Loucy (cell line): ENCODE measurements around the gene TMEM184A.
A peak's percentile ranks its signal among the peaks of the same experiment; 100 is the strongest.

Source experiments
- H2AFZ ChIP-seq: fragments of 200-600 bp; sonication (generic); 2 replicates; pipeline ENCODE4 v1.6.0; 2016; ENCODE audit warnings: antibody characterized with exemption, mild to moderate bottlenecking, low read length, moderate library complexity
- H3F3A ChIP-seq: fragments of 200-600 bp; 2 replicates; pipeline ENCODE4 v1.6.0; 2016; ENCODE audit warnings: antibody characterized with exemption, low read depth, mild to moderate bottlenecking
- H3K27me3 ChIP-seq: fragments of 200-600 bp; sonication (generic); 2 replicates; pipeline ENCODE4 v1.6.1; 2014; ENCODE audit warnings: low read length, mild to moderate bottlenecking; ENCODE audit not compliant: insufficient read depth, poor library complexity, severe bottlenecking
- H3K36me3 ChIP-seq: fragments of 200-600 bp; sonication (generic); 2 replicates; pipeline ENCODE4 v1.6.1; 2016; ENCODE audit warnings: low read length; ENCODE audit not compliant: insufficient read depth
- H3K4me1 ChIP-seq: fragments of 200-600 bp; sonication (generic); 2 replicates; pipeline ENCODE4 v1.5.1; 2014; ENCODE audit warnings: low read length, mild to moderate bottlenecking; ENCODE audit not compliant: insufficient read depth, poor library complexity, severe bottlenecking
- H3K4me2 ChIP-seq: fragments of 200-600 bp; sonication (generic); 2 replicates; pipeline ENCODE4 v1.6.0; 2014; ENCODE audit warnings: antibody characterized with exemption, low read length, low read depth, mild to moderate bottlenecking; ENCODE audit not compliant: poor library complexity, severe bottlenecking
- H3K4me3 ChIP-seq: fragments of 200-600 bp; sonication (generic); 2 replicates; pipeline ENCODE4 v1.5.1; 2014; ENCODE audit warnings: low read length, mild to moderate bottlenecking, mixed read lengths; ENCODE audit not compliant: poor library complexity, severe bottlenecking
- H3K79me2 ChIP-seq: fragments of 200-600 bp; sonication (generic); 2 replicates; pipeline ENCODE4 v1.6.1; 2014; ENCODE audit warnings: low read length; ENCODE audit not compliant: insufficient read depth
- H3K9ac ChIP-seq: fragments of 200-600 bp; sonication (generic); 2 replicates; pipeline ENCODE4 v1.6.0; 2014; ENCODE audit warnings: mild to moderate bottlenecking, low read depth, low read length, moderate library complexity; ENCODE audit not compliant: poor library complexity, severe bottlenecking
- H3K9me2 ChIP-seq: fragments of 200-600 bp; sonication (generic); replicated peaks from 2 replicates; pipeline ENCODE4 v1.6.1; 2016; ENCODE audit warnings: low read depth, low read length, mixed read lengths
- H3K9me3 ChIP-seq: fragments of 200-600 bp; sonication (generic); 2 replicates; pipeline ENCODE4 v1.6.1; 2014; ENCODE audit warnings: mild to moderate bottlenecking, antibody characterized with exemption, low read length, low read depth; ENCODE audit not compliant: insufficient read depth
- H4K20me1 ChIP-seq: fragments of 200-600 bp; sonication (generic); 2 replicates; pipeline ENCODE4 v1.6.0; 2014; ENCODE audit warnings: antibody characterized with exemption, low read length, mild to moderate bottlenecking; ENCODE audit not compliant: insufficient read depth, poor library complexity, severe bottlenecking
- EZH2phosphoT487 ChIP-seq: fragments of 200-600 bp; IDR thresholded peaks from 2 replicates; pipeline ENCODE4 v1.6.1; 2018; ENCODE audit warnings: antibody characterized with exemption, mild to moderate bottlenecking, moderate library complexity, borderline replicate concordance
- TF ChIP-seq, protein P1 (sequence below): fragments of 200-600 bp; sonication (generic); conservative IDR thresholded peaks from 2 replicates; pipeline ENCODE4 v1.5.1; 2014; ENCODE audit warnings: mild to moderate bottlenecking, antibody characterized with exemption, low read length

The TMEM184A gene

GRCh38 chr7:1531263-1531978 lies 24.6 kb downstream of the TMEM184A start:
- Histone ChIP-seq H2AFZ (no peak overlapping the region), H3K4me2 (peak overlapping the region; percentile 90), H3K36me3 (peaks cover 10% of the 10 kb centered on the region; the same call in 1 of the 2 replicates), H3K9ac (peak overlapping the region; percentile 70), H3K4me1 (peaks cover 46% of the 10 kb centered on the region), H4K20me1 (peaks cover 53% of the 10 kb centered on the region), H3K9me3 (no peaks in the 10 kb centered on the region), H3K79me2 (peaks cover 63% of the 10 kb centered on the region), H3K4me3 (peak overlapping the region; percentile 88), H3K9me2 (no peaks in the 10 kb centered on the region), H3K27me3 (no peaks in the 10 kb centered on the region), H3F3A (no peaks in the 10 kb centered on the region)
- TF ChIP-seq, protein P1, sequence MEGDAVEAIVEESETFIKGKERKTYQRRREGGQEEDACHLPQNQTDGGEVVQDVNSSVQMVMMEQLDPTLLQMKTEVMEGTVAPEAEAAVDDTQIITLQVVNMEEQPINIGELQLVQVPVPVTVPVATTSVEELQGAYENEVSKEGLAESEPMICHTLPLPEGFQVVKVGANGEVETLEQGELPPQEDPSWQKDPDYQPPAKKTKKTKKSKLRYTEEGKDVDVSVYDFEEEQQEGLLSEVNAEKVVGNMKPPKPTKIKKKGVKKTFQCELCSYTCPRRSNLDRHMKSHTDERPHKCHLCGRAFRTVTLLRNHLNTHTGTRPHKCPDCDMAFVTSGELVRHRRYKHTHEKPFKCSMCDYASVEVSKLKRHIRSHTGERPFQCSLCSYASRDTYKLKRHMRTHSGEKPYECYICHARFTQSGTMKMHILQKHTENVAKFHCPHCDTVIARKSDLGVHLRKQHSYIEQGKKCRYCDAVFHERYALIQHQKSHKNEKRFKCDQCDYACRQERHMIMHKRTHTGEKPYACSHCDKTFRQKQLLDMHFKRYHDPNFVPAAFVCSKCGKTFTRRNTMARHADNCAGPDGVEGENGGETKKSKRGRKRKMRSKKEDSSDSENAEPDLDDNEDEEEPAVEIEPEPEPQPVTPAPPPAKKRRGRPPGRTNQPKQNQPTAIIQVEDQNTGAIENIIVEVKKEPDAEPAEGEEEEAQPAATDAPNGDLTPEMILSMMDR: no peak
- TF ChIP-seq EZH2phosphoT487: no peak

DNA sequence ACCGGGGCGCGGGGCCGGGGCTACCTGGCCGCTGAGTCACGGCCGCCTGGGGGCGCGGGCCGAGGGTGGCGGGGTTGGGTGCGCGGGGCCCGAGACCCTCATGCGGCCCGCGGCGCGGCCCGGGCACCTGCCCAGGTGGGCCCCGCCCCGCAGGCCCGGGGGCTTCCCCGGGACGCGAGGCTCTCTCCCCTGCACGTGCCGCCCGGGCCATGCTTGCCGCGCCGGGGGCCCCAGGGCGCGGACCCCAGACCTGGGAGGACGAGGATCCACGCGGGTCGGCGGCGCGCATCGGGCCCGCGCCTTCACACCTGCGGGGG lies 25.1 kb downstream of the TMEM184A start:
- Histone ChIP-seq H3K79me2 (peaks cover 58% of the 10 kb centered on the region), H3K36me3 (peaks cover 6% of the 10 kb centered on the region; the same call in 1 of the 2 replicates), H3K4me2 (peak overlapping the region; percentile 90), H3K9me2 (no peaks in the 10 kb centered on the region), H2AFZ (no peak overlapping the region), H3K4me1 (peaks cover 50% of the 10 kb centered on the region), H3K4me3 (peak overlapping the region; percentile 88), H3K9me3 (no peaks in the 10 kb centered on the region), H3K9ac (peak overlapping the region; percentile 70), H4K20me1 (peaks cover 48% of the 10 kb centered on the region), H3K27me3 (no peaks in the 10 kb centered on the region), H3F3A (no peaks in the 10 kb centered on the region)
- no peak for TF ChIP-seq EZH2phosphoT487
- TF ChIP-seq, protein P1: no peak

GRCh38 chr7:1529383-1530116 lies 26.5 kb downstream of the TMEM184A start:
- Histone ChIP-seq H3F3A (no peaks in the 10 kb centered on the region), H3K9ac (peak overlapping the region; percentile 69), H3K36me3 (no peaks in the 10 kb centered on the region), H3K4me2 (peak overlapping the region; percentile 69), H3K4me1 (peaks cover 49% of the 10 kb centered on the region), H4K20me1 (peaks cover 35% of the 10 kb centered on the region), H3K27me3 (no peaks in the 10 kb centered on the region), H3K79me2 (peaks cover 44% of the 10 kb centered on the region), H3K9me2 (no peaks in the 10 kb centered on the region), H3K9me3 (no peaks in the 10 kb centered on the region), H3K4me3 (peak overlapping the region; percentile 73), H2AFZ (no peak overlapping the region)
- TF ChIP-seq, protein P1: no peak
- TF ChIP-seq EZH2phosphoT487: no peak
